ENCODE results near the gene ODF2.
"Not testable (repeated sequence)": the region's sequence is repeated elsewhere in the genome, so short reads cannot be mapped to it uniquely, and the experiment has no call there.

Gene ODF2

DNA sequence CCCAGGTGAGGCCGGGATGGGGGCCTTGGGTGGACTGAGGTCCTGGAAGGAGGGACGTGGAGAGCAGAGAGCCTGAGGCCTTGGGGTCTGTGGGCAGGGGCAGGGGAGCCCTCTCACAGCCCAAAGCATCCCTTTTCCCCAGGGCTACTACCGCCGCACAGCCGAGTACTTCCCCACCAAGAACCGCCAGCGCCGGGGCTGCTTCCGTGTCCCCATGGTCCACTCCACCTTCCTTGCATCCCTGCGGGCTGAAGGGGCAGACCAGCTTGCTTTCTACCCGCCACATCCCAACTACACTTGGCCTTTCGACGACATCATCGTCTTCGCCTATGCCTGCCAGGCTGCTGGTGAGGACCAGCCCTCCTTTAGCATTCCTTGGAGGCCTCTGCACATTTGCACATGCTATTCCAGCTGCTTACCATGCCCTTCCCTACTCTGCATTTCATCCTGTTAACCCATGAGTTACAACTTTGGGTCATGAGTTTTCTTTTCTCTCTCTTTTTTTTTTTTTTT is 31.5 kb upstream of the ODF2 start:
- no peak for DNase-seq

DNA sequence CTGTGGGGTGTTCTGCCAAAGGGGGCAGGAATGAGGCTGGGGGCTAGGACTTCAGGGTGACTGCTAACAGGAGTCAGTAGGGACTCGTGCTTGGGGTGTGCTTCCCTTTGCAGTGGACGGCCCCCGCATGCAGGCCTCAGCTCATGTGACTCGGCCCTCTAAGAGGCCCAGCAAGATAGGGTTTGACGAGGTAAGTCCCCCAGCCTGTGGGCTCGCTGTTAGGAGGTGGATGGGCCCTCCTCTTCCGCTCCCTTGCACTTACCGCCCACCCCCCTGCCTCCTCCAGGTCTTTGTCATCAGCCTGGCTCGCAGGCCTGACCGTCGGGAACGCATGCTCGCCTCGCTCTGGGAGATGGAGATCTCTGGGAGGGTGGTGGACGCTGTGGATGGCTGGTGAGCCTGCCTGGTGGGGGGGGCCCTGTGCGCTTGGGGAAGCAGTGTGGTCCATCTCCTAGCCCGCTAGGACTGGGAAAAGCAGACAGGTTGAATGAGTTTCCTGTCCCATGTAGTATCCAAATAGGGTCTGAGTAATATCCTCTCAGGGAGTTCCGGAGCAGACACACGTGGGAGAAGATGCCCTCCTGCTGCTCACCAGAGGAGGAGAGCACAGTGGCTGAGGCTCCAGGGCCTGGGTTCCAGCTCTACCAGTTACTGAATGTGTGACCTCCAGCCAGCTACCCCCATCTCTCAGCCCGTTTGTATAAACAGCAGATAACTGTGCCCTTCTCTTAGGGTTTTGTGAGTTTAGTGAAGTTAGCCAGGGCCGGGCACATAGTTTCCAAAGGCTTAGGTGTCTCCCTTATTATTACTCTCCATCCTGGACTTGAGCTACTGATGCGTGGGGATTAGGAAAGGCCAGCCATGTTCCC is 26.9 kb upstream of the ODF2 start:
- no peak for DNase-seq

DNA sequence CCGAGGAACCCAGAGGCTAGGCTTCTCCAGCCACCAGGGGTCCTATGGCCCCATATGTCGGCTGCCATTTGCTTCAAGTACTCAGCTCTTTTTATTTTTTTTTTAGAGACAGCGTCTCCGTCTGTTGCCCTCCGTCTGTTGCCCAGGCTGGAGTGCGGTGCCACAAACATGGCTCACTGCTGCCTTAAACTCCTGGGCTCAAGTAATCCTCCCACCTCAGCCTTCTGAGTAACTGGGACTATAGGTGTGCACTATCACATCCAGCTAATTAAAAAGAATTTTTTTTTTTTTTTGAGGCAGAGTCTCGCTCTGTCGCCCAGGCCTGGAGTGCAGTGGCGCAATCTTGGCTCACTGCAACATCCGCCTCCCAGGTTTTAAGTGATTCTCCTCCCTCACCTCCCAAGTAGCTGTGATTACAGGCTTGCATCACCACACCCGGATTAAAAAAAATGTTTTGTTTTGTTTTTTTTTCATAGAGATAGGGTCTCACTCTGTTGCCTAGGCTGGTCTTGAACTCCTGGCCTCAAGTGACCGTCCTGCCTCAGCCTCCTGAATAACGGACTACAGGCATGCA is 26.2 kb upstream of the ODF2 start:
- DNase-seq, result no peak

DNA sequence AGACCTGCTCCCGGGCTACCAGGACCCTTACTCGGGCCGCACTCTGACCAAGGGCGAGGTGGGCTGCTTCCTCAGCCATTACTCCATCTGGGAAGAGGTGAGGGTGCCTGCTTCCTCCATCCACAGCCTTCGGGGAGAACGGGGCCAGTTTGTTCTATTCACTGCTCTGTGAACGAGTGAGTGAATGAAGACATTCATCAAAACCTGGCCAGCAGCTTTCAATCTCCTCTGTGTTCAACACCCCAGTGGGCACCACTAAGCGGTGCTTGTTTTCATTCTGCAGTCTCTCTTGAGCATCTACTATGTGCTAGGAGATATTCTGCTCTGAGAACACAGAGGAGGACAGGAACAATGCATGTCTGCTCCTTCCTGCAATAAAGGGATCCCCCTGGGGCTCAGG is 24.6 kb upstream of the ODF2 start:
- no peak for DNase-seq

GRCh38 chr9:128434340-128434739 is 21.5 kb upstream of the ODF2 start:
- DNase-seq, result no peak

GRCh38 chr9:128435611-128436010 is 20.2 kb upstream of the ODF2 start:
- no peak for DNase-seq

- DNase-seq, result peak; percentile 76
These were observed 17.3 kb upstream of the ODF2 start for GRCh38 chr9:128438343-128439109.

DNA sequence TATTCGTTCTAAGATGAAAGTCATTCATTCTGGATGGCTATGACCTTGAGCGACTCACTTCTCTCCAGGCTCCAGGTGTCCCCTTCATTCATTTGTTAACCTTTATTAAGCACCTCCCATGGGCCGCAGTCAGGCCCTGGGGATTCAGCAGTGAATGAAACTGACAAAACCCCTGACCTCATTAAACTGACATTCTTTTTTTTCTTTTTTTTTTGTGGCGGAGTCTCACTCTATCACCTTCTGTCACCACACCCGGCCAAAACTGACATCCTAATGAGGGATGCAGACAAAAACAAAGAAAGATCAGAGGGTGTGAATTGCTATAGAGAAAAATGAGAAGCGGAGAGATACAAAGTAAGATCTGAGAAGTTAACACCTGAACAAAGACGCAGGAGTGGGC is 16.5 kb upstream of the ODF2 start:
- no peak for DNase-seq

DNA sequence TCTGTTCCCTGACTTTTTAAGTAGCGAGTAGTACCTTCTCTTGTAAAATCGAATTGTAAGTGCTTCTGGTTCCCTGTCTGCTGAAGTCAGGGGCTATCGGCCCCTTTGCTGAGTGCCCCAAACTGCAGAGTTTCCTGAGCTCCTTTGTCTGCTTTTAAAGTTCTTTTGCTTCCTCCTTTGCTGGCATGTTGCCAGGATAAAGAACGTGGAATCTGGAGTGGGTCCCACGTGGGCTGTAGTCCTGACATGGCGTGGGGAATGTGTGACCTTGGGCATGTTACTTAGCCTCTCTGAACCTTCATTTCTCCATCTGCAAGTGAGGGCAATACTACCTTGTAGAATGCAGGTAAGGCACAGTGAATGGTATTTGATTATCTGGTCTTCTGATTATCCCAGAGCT is 13.7 kb upstream of the ODF2 start:
- no peak for DNase-seq

DNA sequence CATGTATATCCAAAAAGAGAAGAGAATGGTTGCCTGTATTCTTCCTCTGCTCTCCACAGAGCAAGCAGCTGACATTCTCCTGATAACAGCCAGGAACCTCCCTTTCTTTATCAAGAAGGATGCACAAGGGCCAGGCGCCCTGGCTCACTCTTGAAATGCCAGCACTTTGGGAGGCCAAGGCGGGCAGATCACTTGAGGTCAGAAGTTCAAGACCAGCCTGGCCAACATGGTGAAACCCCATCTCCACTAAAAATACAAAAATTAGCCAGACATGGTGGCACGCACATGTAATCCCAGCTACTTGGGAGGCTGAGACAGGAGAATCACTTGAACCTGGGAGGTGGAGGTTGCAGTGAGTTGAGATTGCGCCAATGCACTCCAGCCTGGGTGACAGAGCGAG is 9.3 kb upstream of the ODF2 start:
- not testable (repeated sequence) for DNase-seq

DNA sequence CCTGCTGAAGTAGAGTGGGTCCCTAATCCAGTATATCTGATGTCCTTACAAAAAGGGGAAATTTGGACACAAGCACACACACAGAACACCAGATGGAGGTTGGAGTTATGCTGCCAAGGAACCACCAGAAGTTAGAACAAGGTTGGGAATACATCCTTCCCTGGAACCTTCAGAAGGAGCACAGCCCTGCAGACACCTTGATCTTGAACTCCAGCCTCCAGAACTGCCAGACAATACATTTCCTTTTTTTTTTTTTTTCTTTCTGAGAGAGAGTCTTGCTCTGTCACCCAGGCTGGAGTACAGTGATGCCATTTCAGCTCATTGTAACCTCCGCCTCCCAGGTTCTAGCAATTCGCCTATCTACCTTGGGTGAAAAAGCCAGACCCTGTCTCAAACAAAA is 7.1 kb upstream of the ODF2 start:
- no peak for DNase-seq

- DNase-seq, result no peak
These were observed 815 bp upstream of the ODF2 start for GRCh38 chr9:128454991-128455390.

- DNase-seq, result peak; percentile 78
These were observed 831 bp downstream of the ODF2 start for GRCh38 chr9:128456613-128457061.

DNA sequence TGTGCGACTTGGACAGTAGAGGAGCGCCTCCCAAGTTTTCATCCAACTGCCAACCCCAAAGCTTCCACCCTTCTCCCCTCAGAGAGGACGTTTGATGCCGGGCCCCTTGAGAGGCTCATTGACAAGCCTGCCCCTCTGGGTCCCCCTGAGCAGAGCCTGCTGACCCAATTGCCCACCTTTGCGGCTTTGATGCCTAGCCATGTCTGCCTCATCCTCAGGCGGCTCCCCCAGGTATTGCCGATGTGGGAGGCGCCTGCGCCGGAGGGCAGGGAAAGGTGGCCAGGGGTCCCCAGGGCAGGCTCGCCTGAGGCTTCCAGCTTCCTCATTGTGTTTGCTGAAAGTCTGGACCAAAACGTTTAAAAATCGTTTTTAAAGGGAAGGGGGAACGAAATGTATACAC is 1.4 kb downstream of the ODF2 start:
- no peak for DNase-seq

- no peak for DNase-seq
These were observed 3.2 kb downstream of the ODF2 start for GRCh38 chr9:128459011-128459410.

DNA sequence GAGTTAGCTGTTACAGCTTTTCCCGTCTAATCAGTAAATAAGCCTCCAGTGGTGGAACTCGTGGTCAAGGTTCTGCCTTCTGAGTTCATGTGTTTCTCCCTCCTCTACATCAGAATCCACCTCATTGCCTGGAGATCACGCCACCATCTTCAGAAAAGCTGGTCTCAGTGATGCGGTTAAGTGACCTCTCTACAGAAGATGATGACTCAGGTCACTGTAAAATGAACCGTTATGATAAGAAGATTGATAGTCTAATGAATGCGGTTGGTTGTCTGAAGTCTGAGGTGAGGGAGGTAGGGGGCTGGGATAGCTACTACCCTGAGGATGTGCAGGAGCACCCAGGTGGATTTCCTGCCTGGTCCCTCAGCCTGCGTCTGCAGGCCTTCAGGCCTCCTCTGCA is 13.3 kb downstream of the ODF2 start:
- DNase-seq, result no peak

- DNase-seq, result no peak
These were observed 14.8 kb downstream of the ODF2 start for GRCh38 chr9:128470560-128470959.

DNA sequence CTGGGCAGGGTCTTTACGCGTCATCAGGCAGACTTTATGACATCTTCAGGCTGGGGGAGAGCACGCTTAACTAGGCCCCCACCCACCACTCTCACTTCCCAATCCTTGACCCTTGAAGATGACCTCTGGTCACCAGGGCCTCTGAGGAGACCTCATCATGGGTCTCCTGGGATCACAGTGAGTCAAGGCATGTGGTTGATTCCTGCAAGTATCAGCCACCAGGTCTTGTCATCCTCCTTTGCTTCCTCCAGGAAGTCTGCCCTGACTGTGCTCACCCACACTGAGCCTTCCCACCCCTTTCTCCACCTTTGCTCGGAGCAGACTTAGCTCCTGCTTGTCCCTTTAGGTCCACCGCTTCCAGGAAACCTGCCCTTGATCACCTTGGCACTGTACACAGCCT is 17.3 kb downstream of the ODF2 start:
- DNase-seq, result no peak

- no peak for DNase-seq
These were observed 20.1 kb downstream of the ODF2 start for GRCh38 chr9:128475867-128476266.

- no peak for DNase-seq
These were observed 23.5 kb downstream of the ODF2 start for GRCh38 chr9:128479262-128479661.

GRCh38 chr9:128481561-128481960 is 25.8 kb downstream of the ODF2 start:
- no peak for DNase-seq

- DNase-seq, result no peak
These were observed 26.4 kb downstream of the ODF2 start for GRCh38 chr9:128482186-128482585.

- no peak for DNase-seq
These were observed 29.0 kb downstream of the ODF2 start for GRCh38 chr9:128484686-128485413.
